D341Med (cell line): ENCODE results near the gene CAPN13.
"Not testable (repeated sequence)": the region's sequence is repeated elsewhere in the genome, so short reads cannot be mapped to it uniquely, and the experiment has no call there.

Experiments
- DNase-seq: peaks from one replicate; pipeline ENCODE4 v3.0.0; 2012; ENCODE audit warnings: low spot score

CAPN13 gene

GRCh38 chr2:30705056-30705455, 102.2 kb downstream of the CAPN13 start:
- no peak for DNase-seq

DNA sequence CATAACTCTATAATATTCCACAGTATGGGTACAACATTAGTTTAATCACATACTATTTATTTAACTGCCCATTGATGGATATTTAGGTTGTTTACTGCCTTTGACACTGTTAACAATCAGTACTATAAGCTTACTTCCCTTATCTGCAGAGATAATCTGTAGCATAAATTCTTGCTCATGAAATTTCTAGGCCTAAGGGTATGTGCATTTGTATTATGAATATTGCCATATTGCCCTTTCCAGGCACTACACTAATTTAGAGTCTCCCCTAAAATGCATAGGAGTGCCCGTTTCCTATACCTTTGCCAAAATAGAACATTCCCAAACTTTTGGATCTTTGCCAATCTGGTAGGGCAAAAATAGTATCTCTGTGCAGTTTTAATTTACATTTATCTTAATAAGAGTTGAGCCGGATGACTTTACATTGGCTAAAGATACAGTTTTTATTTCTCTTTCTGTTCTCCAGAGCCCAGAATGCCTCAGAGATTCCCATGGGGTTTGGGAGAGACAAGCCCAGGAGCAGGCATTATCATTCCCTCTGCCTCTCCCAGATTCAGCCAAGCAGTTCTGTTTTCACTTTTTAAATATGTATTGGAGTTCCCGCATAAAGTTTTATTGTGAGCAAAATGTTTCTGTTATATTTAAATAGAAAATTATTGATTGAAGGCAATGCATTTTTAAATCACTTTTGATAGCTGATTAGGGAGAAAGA, 102.8 kb downstream of the CAPN13 start:
- DNase-seq, result no peak

DNA sequence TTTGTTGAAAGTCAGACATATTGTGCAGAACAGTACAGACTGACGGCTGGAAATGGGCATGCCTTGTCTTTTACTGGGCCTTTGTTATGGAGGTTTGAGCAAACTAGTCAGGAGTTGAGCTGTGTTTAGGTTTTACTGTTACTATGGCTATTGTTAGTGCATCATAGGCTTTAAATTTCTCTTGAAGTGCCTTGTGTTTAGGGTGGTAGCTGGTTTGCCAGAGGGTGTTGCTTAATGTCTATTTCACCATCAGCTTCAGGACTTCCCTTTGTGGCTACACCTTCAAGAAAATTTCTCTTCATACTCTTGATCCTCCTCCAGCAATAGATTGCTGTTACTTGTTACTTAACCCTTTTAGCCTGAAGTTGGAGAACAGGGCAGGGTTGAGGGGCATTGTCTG, 104.6 kb downstream of the CAPN13 start:
- no peak for DNase-seq

- no peak for DNase-seq
Observed at GRCh38 chr2:30701782-30702181, 105.5 kb downstream of the CAPN13 start.

DNA sequence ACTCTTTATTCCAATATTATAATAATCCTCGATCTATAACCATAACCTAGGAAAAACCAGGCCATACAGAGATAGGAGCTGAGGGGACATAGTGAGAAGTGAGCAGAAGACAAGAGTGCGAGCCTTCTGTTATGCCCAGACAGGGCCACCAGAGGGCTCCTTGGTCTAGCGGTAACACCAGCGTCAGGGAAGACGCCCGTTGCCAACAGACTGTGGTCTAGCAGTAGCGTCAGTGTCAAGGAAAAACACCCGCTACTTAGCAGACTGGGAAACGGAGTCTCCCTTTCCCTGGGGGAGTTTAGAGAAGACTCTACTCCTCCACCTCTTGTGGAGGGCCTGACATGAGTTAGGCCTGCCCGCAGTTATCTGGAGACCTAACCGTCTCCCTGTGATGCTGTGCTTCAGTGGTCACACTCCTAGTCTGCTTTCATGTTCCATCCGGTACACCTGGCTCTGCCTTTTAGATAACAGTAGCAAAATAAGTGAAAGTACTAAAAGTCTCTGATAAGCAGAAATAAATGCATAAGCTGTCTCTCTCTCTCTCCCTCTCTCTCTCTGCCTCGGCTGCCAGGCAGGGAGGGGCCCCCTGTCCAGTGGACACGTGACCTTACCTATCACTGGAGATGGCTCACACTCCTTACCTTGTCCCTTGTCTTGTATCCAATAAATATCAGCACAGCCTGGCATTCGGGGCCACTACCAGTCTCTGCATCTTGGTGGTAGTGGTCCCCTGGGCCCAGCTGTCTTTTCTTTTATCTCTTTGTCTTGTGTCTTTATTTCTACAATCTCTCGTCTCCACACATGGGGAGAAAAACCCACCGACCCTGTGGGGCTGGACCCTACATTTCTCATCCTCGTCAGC, 109.8 kb downstream of the CAPN13 start:
- not testable (repeated sequence) for DNase-seq

DNA sequence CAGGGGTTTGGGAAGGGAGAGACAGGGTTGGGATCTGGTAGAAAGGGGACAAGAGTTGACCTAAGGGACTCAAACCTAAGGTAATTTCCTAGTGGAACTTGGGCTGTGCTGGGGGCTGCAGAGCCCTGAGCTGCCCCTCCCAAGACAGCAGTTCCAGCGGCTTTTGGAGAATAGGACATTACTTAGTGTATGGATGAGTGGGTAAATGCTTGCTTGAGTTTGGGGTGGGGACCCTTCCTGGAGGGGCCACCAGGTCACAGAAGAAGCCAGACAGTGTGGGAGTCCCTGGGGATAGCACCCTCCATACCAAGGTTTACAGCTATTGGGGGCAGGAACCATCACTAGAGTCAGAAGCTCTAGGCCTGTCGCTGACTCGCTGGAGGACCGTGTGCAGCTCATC, 111.5 kb downstream of the CAPN13 start:
- DNase-seq, result no peak

- DNase-seq, result no peak
Observed at GRCh38 chr2:30694286-30695055, 112.8 kb downstream of the CAPN13 start.

DNA sequence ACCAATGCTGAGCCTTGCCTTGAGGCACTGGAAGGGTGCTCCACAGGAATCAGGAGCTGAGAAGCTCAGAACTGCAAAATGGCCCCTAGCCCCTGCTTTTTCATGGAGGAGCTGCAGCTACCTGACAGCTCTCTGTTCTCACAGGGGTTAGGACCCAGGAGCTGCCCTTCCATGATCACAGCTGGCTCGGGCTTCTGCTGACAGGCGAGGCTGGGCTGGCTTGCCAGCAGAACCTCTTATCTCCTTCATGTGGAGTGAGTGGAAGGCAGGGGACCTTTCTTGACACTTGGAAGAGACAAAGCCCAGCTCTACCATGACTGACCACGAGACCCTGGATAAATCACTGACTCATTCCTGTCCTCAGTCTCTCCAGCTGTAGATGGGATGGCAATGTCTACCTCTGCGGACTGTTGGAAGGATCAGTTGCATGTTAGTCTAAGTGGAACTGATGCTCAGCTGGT, 113.4 kb downstream of the CAPN13 start:
- DNase-seq, result no peak

- DNase-seq, result no peak
Observed at GRCh38 chr2:30692829-30693275, 114.4 kb downstream of the CAPN13 start.

GRCh38 chr2:30691948-30692828, 115.1 kb downstream of the CAPN13 start:
- no peak for DNase-seq

DNA sequence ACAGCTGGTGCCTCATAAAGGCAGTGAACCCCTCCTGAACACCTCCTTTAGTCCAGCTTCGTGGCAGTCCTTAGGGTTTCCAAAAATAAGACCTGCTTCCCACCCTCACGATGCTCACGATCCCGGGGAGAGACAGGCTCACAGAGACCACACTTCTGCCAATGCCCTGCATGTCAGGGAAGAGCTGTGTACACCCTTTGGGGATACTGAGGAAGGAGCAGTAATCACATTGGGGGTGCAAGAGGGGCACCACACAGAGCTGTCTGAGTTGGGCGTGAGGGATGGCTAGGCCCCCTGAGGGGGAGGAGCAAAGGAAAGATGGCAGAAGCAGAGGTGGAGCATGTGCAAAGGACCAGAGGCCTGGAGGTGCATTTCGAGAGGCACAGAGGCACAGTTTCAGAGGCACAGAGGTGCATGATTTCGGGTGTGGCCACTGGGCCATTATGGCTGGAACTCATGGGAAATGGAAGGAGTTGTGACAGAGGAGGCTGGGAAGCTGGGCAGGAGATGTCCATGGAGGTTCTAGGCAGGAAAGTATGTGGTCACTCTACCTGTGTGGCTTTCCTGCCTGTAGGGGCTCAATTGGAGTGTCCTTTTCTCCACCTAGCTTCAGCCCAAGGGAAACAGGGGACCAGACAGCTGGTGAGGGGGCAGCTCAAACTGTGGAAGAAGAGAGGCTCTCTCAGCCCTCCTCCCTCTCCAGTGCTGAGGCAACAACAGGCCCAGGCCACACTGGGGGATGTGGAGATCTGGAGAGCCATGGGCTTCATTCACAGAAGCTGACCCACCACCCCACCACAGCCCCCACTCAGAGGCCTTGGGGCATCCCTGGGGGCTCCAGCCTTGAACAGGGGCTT, 115.9 kb downstream of the CAPN13 start:
- DNase-seq, result no peak

DNA sequence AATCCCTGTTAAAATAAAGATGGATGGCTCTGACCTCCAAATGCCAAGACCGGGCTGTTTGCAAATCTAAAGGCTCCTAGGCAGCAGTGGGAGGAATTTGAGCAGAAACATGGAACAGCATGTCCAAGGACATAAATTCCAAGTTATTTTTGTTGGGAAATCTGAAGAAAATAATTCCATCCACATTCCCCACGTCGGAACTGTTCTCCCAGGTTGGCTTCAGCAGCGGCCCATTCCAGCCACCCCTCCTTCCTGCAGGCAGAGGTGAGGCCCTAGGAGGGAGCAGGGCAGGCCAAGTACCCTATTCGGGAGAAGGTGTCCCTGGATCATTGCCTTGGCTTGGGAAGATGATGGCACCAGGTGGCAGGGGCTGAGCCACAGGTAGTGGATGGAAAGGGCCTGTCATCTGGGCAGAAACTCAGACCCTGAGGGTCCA, 117.1 kb downstream of the CAPN13 start:
- DNase-seq, result no peak

DNA sequence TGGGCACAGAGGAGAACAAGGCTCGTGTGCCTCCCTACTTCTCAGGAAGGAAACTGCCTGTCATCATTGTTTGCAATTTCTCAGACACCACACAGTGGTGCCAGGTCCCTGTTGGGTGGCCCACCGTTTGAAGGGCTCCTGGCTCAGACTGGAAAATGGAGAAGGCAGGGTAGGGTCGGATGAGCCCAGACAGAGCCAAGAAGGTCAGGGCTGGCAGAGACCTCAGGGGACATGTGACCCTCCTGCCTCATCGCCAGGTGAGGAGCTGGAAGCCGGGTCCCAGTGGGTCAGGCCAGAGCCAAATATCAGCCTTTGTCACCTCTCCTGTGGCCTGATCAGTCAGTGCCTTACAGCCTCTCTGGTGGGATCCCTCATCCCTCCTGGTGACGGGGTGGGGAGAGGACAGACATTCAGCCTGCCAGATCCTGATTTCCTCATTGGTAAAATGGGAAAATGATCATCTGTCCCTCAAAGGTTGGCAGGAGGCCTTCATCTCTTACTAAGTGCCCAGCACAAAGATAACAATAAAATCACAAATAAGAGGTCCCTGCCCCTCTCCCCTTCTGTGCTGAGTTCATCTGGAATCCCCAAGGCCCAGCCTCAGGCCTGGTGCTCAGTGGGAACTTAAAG, 117.6 kb downstream of the CAPN13 start:
- DNase-seq, result no peak

- no peak for DNase-seq
Observed at GRCh38 chr2:30688956-30689401, 118.3 kb downstream of the CAPN13 start.

DNA sequence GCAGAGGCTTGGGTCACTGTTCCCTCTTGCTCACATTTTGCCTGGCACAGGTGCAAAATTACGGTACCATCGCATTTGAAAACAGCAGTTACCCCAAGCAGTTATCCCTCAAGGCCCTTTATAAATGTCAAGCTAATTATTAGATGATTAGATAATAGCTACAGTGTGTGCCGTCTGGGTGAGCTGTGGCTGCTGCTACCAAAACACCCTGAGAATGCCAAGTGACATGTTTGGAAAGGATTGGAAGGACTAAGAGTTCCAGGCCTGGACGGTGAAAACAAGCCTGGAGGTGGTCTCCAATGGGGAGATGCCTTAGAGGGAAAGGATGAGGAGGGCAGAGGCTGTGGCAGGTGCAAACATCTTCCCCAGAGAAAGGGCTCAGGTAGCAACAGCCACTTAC, 120.6 kb downstream of the CAPN13 start:
- DNase-seq, result no peak

DNA sequence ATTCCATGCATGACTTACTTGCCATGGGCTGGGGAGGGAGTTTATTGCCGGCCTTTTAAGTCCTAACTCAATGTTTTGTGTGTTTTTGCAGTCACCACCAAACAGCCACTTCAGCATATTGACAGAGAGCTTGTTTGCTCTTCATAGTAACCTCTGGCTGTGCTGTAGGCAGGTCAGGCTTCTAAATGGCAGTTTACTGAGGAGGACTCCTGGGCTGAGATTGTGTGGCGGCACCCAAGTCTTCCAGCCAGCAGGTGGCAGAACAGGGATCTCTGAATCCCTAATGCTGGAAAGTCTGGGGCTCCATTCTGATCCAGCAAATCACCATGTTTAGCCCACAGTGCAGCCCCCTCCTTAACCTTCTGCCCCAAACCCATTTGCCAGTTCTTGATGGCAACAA, 121.2 kb downstream of the CAPN13 start:
- DNase-seq, result no peak

DNA sequence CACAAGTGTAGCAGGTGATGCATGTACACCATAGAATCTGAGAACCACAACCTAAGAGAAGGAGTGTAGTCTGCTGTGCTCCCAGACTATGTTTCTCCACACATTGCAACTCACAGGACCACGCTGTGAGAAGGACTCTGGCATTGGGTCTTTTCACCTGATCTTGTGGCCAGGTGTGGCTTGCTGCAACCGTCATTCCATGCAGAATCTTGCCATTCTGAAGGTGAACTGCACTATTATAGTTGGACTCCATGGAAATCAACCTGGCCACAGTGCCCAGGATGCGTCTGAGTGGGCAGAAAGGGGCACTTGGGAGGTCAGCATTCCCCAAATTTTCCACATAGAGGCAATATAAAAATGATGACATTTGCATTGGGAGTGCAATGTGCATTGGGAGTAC, 122.2 kb downstream of the CAPN13 start:
- no peak for DNase-seq

- DNase-seq, result no peak
Observed at GRCh38 chr2:30684516-30684915, 122.7 kb downstream of the CAPN13 start.

DNA sequence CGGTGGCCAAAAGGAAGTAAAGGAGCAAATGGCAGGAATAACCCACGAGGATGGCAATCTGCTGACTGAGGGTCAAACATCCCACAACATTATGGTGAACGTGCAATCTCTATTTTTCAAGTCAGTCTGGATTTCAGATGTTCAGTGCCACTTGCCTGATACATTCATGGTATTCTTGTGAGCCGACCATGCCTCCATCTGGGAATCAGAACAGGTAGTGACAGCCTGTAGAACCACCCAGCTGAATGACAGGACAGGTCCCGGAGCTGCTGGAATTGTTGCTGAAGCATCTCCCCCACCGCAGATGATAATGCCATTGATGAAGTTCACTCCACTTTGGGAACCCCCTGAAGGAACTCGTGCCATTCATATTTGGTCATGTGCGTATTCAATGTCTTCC, 123.2 kb downstream of the CAPN13 start:
- DNase-seq, result no peak
